ENCODE data around the gene YIF1A.
"Not testable (repeated sequence)": the region's sequence is repeated elsewhere in the genome, so short reads cannot be mapped to it uniquely, and the experiment has no call there.

YIF1A gene

GRCh38 chr11:66286699-66287098, 2.2 kb downstream of the YIF1A start:
- DNase-seq (ENCODE audit: low spot score), result no peak

GRCh38 chr11:66285250-66285947, 3.5 kb downstream of the YIF1A start:
- DNase-seq (ENCODE audit: low spot score), result no peak

GRCh38 chr11:66284526-66285078, 4.3 kb downstream of the YIF1A start:
- no peak for DNase-seq (ENCODE audit: low spot score)

- no peak for DNase-seq (ENCODE audit: low spot score)
These were observed 5.4 kb downstream of the YIF1A start for GRCh38 chr11:66283461-66284105.

GRCh38 chr11:66282468-66283455, 6.2 kb downstream of the YIF1A start:
- peak; percentile 96 for DNase-seq (ENCODE audit: low spot score)

- no peak for DNase-seq (ENCODE audit: low spot score)
These were observed 7.0 kb downstream of the YIF1A start for GRCh38 chr11:66281776-66282467.

GRCh38 chr11:66281001-66281400, 7.9 kb downstream of the YIF1A start:
- no peak for DNase-seq (ENCODE audit: low spot score)

- no peak for DNase-seq (ENCODE audit: low spot score)
These were observed 8.5 kb downstream of the YIF1A start for GRCh38 chr11:66280428-66280827.

GRCh38 chr11:66279092-66279734, 9.7 kb downstream of the YIF1A start:
- DNase-seq (ENCODE audit: low spot score), result no peak

- no peak for DNase-seq (ENCODE audit: low spot score)
These were observed 10.4 kb downstream of the YIF1A start for GRCh38 chr11:66278363-66279091.

- DNase-seq (ENCODE audit: low spot score), result no peak
These were observed 11.2 kb downstream of the YIF1A start, which contains the start of gene CNIH2 for GRCh38 chr11:66277471-66278362. TSS of gene CNIH2 (plus strand) at chr11:66278175. CDS start at chr11:66278457, 282 bp downstream.

- DNase-seq (ENCODE audit: low spot score), result not testable (repeated sequence)
These were observed 11.9 kb downstream of the YIF1A start for GRCh38 chr11:66277064-66277463.

GRCh38 chr11:66276619-66277018, 12.3 kb downstream of the YIF1A start:
- DNase-seq (ENCODE audit: low spot score), result not testable (repeated sequence)

GRCh38 chr11:66275984-66276612, 12.8 kb downstream of the YIF1A start:
- DNase-seq (ENCODE audit: low spot score), result no peak

GRCh38 chr11:66275396-66275795, 13.5 kb downstream of the YIF1A start:
- DNase-seq (ENCODE audit: low spot score), result no peak

GRCh38 chr11:66274219-66274618, 14.7 kb downstream of the YIF1A start:
- DNase-seq (ENCODE audit: low spot score), result no peak

GRCh38 chr11:66272596-66272995, 16.3 kb downstream of the YIF1A start:
- DNase-seq (ENCODE audit: low spot score), result no peak

GRCh38 chr11:66271816-66272215, 17.1 kb downstream of the YIF1A start:
- DNase-seq (ENCODE audit: low spot score), result no peak

All from left forelimb (tissue), 1 donor.